Measurements from ENCODE around the gene PDLIM5. TPM values are rescaled to one million over a fixed set of nuclear protein-coding genes. Genes with fewer than 3 reads are reported as not detected.

The PDLIM5 gene
- total RNA-seq, 4 donors from 2014 or later, result 90.5 to 148 (median 115) TPM

GRCh38 chr4:94566420-94566819 is 114.7 kb downstream of the PDLIM5 start:
- WGBS, result 74% methylated on average over 4 of the region's 4 CpGs
- TF ChIP-seq CTCF (IDR thresholded peaks at IDR 0.05) (no peak), EP300 (IDR thresholded peaks at IDR 0.05) (no peak), POLR2A (IDR thresholded peaks at IDR 0.05) (no peak), POLR2AphosphoS5 (IDR thresholded peaks at IDR 0.05) (no peak)
- peaks cover 37% of the 10 kb centered on the region for H3K4me1 ChIP-seq

GRCh38 chr4:94567811-94568210 is 116.1 kb downstream of the PDLIM5 start:
- Histone ChIP-seq H3K9me3 (no peaks in the 10 kb centered on the region), H3K27ac (no peak overlapping the region), H3K4me1 (peaks cover 24% of the 10 kb centered on the region), H3K27me3 (no peaks in the 10 kb centered on the region), H3K4me3 (no peak overlapping the region), H3K36me3 (no peaks in the 10 kb centered on the region)
- DNase-seq (ENCODE audit: low spot score in 2 of 2), result no peak
- TF ChIP-seq POLR2AphosphoS5 (IDR thresholded peaks at IDR 0.05), result no peak
- no peak for TF ChIP-seq CTCF (IDR thresholded peaks at IDR 0.05)
- no peak for TF ChIP-seq POLR2A (IDR thresholded peaks at IDR 0.05)
- TF ChIP-seq EP300 (IDR thresholded peaks at IDR 0.05), result no peak
- WGBS, result 43% methylated on average over 5 of the region's 5 CpGs

More at GRCh38 chr4:94566420-94566819, 114.7 kb downstream of the PDLIM5 start:
- Histone ChIP-seq H3K27ac (no peak overlapping the region), H3K36me3 (no peaks in the 10 kb centered on the region), H3K9me3 (no peaks in the 10 kb centered on the region), H3K4me3 (no peak overlapping the region), H3K27me3 (no peaks in the 10 kb centered on the region)
- no peak for DNase-seq (ENCODE audit: low spot score in 2 of 2)

GRCh38 chr4:94570558-94570957 is 118.8 kb downstream of the PDLIM5 start:
- WGBS, result 82% methylated on average over 1 of the region's 1 CpG
- no peak overlapping the region for H3K27ac ChIP-seq
- H3K27me3 ChIP-seq, result no peaks in the 10 kb centered on the region
- H3K36me3 ChIP-seq, result peaks cover 3% of the 10 kb centered on the region
- H3K4me3 ChIP-seq, result no peak overlapping the region
- H3K4me1 ChIP-seq, result peaks cover 13% of the 10 kb centered on the region
- TF ChIP-seq CTCF (IDR thresholded peaks at IDR 0.05) (no peak), POLR2AphosphoS5 (IDR thresholded peaks at IDR 0.05) (no peak), POLR2A (IDR thresholded peaks at IDR 0.05) (no peak), EP300 (IDR thresholded peaks at IDR 0.05) (no peak)
- DNase-seq (ENCODE audit: low spot score in 2 of 2), result no peak
- H3K9me3 ChIP-seq, result no peaks in the 10 kb centered on the region

GRCh38 chr4:94571298-94571697 is 119.6 kb downstream of the PDLIM5 start:
- Histone ChIP-seq H3K4me1 (peaks cover 13% of the 10 kb centered on the region), H3K27me3 (no peaks in the 10 kb centered on the region), H3K27ac (no peak overlapping the region), H3K4me3 (no peak overlapping the region), H3K9me3 (no peaks in the 10 kb centered on the region), H3K36me3 (peaks cover 10% of the 10 kb centered on the region)
- DNase-seq (ENCODE audit: low spot score in 2 of 2), result no peak
- 84% methylated on average over 4 of the region's 4 CpGs for WGBS
- TF ChIP-seq EP300 (IDR thresholded peaks at IDR 0.05) (no peak), POLR2AphosphoS5 (IDR thresholded peaks at IDR 0.05) (no peak), POLR2A (IDR thresholded peaks at IDR 0.05) (no peak), CTCF (IDR thresholded peaks at IDR 0.05) (no peak)

DNA sequence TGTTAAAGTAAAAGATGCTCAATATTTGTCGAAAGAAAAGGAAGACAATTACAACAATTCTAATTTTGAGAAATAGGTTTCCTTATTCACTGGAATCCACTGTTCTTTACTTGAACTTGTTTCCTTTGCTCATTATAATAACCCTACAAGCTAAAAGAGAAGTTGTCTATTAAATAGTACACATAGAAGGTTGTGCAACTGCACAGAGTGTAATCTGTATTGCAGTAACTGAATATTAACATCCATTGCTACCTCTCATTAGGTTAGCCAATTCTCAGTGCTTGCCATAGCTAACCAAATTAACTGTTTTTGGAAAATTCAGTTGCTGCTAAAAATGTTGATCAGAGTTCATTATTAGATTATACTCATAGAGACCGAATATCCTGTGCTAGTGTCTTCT is 120.0 kb downstream of the PDLIM5 start:
- Histone ChIP-seq H3K4me1 (peaks cover 13% of the 10 kb centered on the region), H3K36me3 (peaks cover 10% of the 10 kb centered on the region), H3K27ac (no peak overlapping the region), H3K27me3 (no peaks in the 10 kb centered on the region), H3K4me3 (no peak overlapping the region), H3K9me3 (no peaks in the 10 kb centered on the region)
- DNase-seq (ENCODE audit: low spot score in 2 of 2), result no peak
- TF ChIP-seq EP300 (IDR thresholded peaks at IDR 0.05) (no peak), CTCF (IDR thresholded peaks at IDR 0.05) (no peak), POLR2AphosphoS5 (IDR thresholded peaks at IDR 0.05) (no peak), POLR2A (IDR thresholded peaks at IDR 0.05) (no peak)
- WGBS, result 94% methylated on average over 2 of the region's 2 CpGs

Measured in suprapubic skin (tissue), 4 donors.